Measurements from ENCODE around the gene THOC2.

- TF ChIP-seq, protein P1, sequence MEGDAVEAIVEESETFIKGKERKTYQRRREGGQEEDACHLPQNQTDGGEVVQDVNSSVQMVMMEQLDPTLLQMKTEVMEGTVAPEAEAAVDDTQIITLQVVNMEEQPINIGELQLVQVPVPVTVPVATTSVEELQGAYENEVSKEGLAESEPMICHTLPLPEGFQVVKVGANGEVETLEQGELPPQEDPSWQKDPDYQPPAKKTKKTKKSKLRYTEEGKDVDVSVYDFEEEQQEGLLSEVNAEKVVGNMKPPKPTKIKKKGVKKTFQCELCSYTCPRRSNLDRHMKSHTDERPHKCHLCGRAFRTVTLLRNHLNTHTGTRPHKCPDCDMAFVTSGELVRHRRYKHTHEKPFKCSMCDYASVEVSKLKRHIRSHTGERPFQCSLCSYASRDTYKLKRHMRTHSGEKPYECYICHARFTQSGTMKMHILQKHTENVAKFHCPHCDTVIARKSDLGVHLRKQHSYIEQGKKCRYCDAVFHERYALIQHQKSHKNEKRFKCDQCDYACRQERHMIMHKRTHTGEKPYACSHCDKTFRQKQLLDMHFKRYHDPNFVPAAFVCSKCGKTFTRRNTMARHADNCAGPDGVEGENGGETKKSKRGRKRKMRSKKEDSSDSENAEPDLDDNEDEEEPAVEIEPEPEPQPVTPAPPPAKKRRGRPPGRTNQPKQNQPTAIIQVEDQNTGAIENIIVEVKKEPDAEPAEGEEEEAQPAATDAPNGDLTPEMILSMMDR (IDR thresholded peaks at IDR 0.05 in 4 of 5, conservative IDR thresholded peaks at IDR 0.05 in 1 of 5) = no peak
- no peak for TF ChIP-seq POLR2A (IDR thresholded peaks at IDR 0.05)
Observed at GRCh38 chrX:123675154-123675553, 57.7 kb downstream of the THOC2 start.
